ENCODE data around the gene PPIG. TPM values are rescaled to one million over a fixed set of nuclear protein-coding genes. Genes with fewer than 3 reads are reported as not detected.

The PPIG gene
- total RNA-seq, 1 donor from 2014 or later: 14.7 TPM

GRCh38 chr2:169661265-169661664 lies 77.1 kb downstream of the PPIG start:
- no peak for FAIRE-seq
- no peak for DNase-seq (ENCODE audit: low read depth)
- no peak for TF ChIP-seq CTCF (IDR thresholded peaks at IDR 0.05; ENCODE audit: insufficient read depth, low read length, severe bottlenecking)
- Histone ChIP-seq H3K36me3 (ENCODE audit: control insufficient read depth, insufficient read depth, low read length) (no peaks in the 10 kb centered on the region), H3K4me3 (ENCODE audit: low read depth, low read length) (no peak overlapping the region), H3K27me3 (ENCODE audit: control insufficient read depth, insufficient read depth, low read length) (no peaks in the 10 kb centered on the region)

- Histone ChIP-seq H3K36me3 (ENCODE audit: control insufficient read depth, insufficient read depth, low read length) (no peaks in the 10 kb centered on the region), H3K27me3 (ENCODE audit: control insufficient read depth, insufficient read depth, low read length) (no peaks in the 10 kb centered on the region), H3K4me3 (ENCODE audit: low read depth, low read length) (no peak overlapping the region)
- no peak for FAIRE-seq
- no peak for TF ChIP-seq CTCF (IDR thresholded peaks at IDR 0.05; ENCODE audit: insufficient read depth, low read length, severe bottlenecking)
- no peak for DNase-seq (ENCODE audit: low read depth)
Measured at GRCh38 chr2:169662744-169663143, 78.6 kb downstream of the PPIG start.

GRCh38 chr2:169663247-169663646 lies 79.1 kb downstream of the PPIG start:
- no peak for DNase-seq (ENCODE audit: low read depth)
- Histone ChIP-seq H3K36me3 (ENCODE audit: control insufficient read depth, insufficient read depth, low read length) (no peaks in the 10 kb centered on the region), H3K27me3 (ENCODE audit: control insufficient read depth, insufficient read depth, low read length) (no peaks in the 10 kb centered on the region), H3K4me3 (ENCODE audit: low read depth, low read length) (no peak overlapping the region)
- no peak for FAIRE-seq
- no peak for TF ChIP-seq CTCF (IDR thresholded peaks at IDR 0.05; ENCODE audit: insufficient read depth, low read length, severe bottlenecking)

- TF ChIP-seq CTCF (IDR thresholded peaks at IDR 0.05; ENCODE audit: insufficient read depth, low read length, severe bottlenecking): no peak
- FAIRE-seq: no peak
- Histone ChIP-seq H3K36me3 (ENCODE audit: control insufficient read depth, insufficient read depth, low read length) (no peaks in the 10 kb centered on the region), H3K27me3 (ENCODE audit: control insufficient read depth, insufficient read depth, low read length) (no peaks in the 10 kb centered on the region), H3K4me3 (ENCODE audit: low read depth, low read length) (no peak overlapping the region)
- DNase-seq (ENCODE audit: low read depth): no peak
Measured at GRCh38 chr2:169664600-169664977, 80.4 kb downstream of the PPIG start.

- no peak for TF ChIP-seq CTCF (IDR thresholded peaks at IDR 0.05; ENCODE audit: insufficient read depth, low read length, severe bottlenecking)
- Histone ChIP-seq H3K27me3 (ENCODE audit: control insufficient read depth, insufficient read depth, low read length) (no peaks in the 10 kb centered on the region), H3K4me3 (ENCODE audit: low read depth, low read length) (no peak overlapping the region), H3K36me3 (ENCODE audit: control insufficient read depth, insufficient read depth, low read length) (no peaks in the 10 kb centered on the region)
- FAIRE-seq (no peak), DNase-seq (ENCODE audit: low read depth) (no peak)
Measured at GRCh38 chr2:169664978-169665930, 81.1 kb downstream of the PPIG start.
